Nephron progenitor cell (in vitro differentiated cells): Measurements from ENCODE around the gene RPH3AL.
"Not testable (repeated sequence)": the region's sequence is repeated elsewhere in the genome, so short reads cannot be mapped to it uniquely, and the experiment has no call there.

Experiments used
- DNase-seq: peaks from one replicate; pipeline ENCODE4 v3.0.0; 2021
- H3K27ac Mint-ChIP-seq: 2 replicates; pipeline ENCODE4 v1.8.0; 2021; ENCODE audit warnings: mild to moderate bottlenecking, moderate library complexity, mixed read lengths
- H3K27me3 Mint-ChIP-seq: 2 replicates; pipeline ENCODE4 v1.8.0; 2021; ENCODE audit warnings: mild to moderate bottlenecking, low read depth, mixed read lengths; ENCODE audit not compliant: poor library complexity
- H3K36me3 Mint-ChIP-seq: 2 replicates; pipeline ENCODE4 v1.8.0; 2021; ENCODE audit warnings: low read depth, mixed read lengths
- H3K4me1 Mint-ChIP-seq: 2 replicates; pipeline ENCODE4 v1.8.0; 2021; ENCODE audit warnings: mixed read lengths
- H3K4me3 Mint-ChIP-seq: 2 replicates; pipeline ENCODE4 v1.8.0; 2021; ENCODE audit warnings: mild to moderate bottlenecking, moderate library complexity, mixed read lengths
- H3K9me3 Mint-ChIP-seq: 2 replicates; pipeline ENCODE4 v1.8.0; 2021; ENCODE audit warnings: mild to moderate bottlenecking, moderate library complexity, mixed read lengths
- TF ChIP-seq, protein P1 (sequence below): fragments of 200-600 bp; sonication (generic); IDR thresholded peaks from 2 replicates; pipeline ENCODE4 v1.5.0; 2021; ENCODE audit warnings: antibody characterized with exemption

Gene RPH3AL

DNA sequence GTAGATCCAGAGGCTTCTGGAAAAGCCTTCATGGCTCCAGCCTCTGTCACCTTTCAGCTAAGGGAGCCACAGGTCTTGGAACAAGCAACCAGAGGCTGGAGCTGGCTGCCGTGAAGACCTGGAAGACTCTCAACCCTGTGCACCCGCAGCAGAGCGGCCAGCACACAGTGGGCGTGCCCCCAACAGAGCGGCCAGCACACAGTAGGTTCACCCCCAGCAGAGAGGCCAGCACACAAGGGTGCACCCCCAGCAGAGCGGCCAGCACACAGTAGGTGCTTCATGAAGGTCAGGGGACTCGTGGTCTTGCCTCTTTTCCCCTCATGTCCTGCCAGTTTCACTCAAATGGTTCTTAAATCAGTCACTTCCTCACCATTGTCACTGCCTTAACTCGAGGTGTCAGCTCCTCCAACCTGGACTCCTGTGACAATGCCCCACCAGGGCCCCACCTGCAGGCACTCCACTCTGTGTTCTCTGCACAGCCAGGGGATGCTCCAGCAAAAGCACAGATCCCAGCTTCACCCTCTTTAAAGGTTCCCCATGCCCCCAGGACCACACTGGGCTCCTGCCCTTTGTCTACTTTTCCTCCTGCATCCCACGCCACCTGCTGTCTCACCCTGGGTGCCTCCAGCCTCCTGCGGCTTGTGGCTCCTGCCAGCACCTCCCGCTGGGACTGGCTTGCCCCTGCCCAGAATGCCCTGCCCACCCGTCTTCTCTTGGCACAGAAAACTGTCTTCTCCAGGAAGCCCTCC, 128.7 kb downstream of the RPH3AL start:
- Mint-ChIP-seq H3K9me3 (no peaks in the 10 kb centered on the region), H3K27me3 (no peaks in the 10 kb centered on the region), H3K4me3 (no peak overlapping the region), H3K4me1 (peaks cover 17% of the 10 kb centered on the region), H3K27ac (peak overlapping the region; percentile 80), H3K36me3 (no peaks in the 10 kb centered on the region)
- TF ChIP-seq, protein P1, sequence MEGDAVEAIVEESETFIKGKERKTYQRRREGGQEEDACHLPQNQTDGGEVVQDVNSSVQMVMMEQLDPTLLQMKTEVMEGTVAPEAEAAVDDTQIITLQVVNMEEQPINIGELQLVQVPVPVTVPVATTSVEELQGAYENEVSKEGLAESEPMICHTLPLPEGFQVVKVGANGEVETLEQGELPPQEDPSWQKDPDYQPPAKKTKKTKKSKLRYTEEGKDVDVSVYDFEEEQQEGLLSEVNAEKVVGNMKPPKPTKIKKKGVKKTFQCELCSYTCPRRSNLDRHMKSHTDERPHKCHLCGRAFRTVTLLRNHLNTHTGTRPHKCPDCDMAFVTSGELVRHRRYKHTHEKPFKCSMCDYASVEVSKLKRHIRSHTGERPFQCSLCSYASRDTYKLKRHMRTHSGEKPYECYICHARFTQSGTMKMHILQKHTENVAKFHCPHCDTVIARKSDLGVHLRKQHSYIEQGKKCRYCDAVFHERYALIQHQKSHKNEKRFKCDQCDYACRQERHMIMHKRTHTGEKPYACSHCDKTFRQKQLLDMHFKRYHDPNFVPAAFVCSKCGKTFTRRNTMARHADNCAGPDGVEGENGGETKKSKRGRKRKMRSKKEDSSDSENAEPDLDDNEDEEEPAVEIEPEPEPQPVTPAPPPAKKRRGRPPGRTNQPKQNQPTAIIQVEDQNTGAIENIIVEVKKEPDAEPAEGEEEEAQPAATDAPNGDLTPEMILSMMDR: no peak
- no peak for DNase-seq

DNA sequence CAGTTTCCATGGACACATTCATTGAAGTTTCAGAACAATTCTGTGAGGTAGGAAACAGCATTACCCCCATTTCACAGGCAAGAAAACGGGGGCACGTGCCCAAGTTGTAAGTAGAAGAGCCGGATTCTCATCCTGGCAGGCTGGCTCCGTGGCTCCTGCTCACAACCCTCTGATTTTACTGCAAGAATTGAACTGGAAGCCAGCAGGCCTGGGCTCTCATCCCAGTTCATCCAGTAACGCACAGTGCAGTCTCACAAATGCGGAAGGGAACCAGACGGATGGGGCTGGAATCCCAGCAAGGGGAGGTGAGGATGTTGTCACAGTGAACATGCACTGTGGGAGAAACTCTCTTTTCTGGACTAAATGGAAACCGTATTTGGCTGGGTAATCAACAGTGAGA, 130.4 kb downstream of the RPH3AL start:
- DNase-seq: no peak
- Mint-ChIP-seq H3K4me3 (no peak overlapping the region), H3K27me3 (no peaks in the 10 kb centered on the region), H3K9me3 (no peaks in the 10 kb centered on the region), H3K36me3 (no peaks in the 10 kb centered on the region), H3K4me1 (peaks cover 8% of the 10 kb centered on the region), H3K27ac (no peak overlapping the region)
- TF ChIP-seq, protein P1: no peak

DNA sequence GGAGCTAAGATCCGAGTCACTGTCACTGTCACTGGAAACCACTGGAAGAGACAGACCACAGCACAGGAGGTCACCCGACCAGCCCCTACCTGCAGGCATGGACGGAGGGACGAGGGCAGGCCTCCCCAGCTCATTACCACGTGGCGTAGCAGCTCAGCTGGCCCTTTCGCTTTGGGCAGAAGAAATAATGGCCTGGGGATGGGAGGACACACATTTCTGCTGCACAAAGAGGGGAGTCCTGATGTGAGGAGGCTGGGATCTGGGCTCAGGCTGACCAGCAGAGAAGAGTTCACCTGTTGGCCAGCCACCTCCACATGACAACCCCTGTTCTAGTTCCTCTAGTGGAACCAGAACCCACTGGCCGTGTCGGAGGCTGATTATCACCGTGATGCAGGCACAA, 132.9 kb downstream of the RPH3AL start:
- Mint-ChIP-seq H3K4me1 (no peaks in the 10 kb centered on the region), H3K9me3 (no peaks in the 10 kb centered on the region), H3K4me3 (no peak overlapping the region), H3K27me3 (no peaks in the 10 kb centered on the region), H3K27ac (peak overlapping the region; percentile 36), H3K36me3 (no peaks in the 10 kb centered on the region)
- DNase-seq: no peak
- TF ChIP-seq, protein P1: no peak

DNA sequence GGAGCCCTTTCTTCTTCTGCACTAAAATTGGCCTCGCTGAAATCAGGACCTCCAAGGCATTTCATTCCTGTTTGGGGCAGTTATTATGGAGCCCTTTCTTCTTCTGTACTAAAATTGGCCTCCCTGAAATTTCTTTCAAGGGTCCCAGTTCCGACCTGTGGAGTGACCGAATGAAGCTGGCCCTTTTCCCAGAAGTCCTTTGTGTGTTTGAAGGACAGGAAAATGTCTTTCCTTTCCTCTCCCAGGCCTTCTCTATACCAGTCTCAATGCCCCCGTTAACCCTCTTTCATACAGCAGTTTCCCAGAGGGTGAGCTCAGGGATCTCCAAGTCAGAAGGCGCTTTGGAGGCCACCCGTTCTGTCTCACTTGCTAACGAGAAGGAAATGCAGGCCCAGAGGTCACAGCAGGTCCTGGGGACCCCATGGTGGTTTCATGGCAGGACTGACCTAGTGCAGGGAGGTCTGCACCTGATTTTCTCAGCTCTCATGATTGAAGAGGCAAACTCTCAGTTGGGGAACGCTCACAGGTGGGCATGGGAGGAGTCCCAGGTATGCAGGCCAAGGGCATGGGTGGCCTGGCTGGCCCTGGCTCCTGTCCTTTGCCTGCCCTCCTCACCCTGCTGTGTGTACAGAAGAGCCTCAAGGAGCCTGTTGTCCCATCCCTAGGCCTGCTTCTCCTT, 134.0 kb downstream of the RPH3AL start:
- no peaks in the 10 kb centered on the region for H3K9me3 Mint-ChIP-seq
- no peaks in the 10 kb centered on the region for H3K4me1 Mint-ChIP-seq
- H3K4me3 Mint-ChIP-seq: no peak overlapping the region
- DNase-seq: no peak
- TF ChIP-seq, protein P1: no peak
- H3K36me3 Mint-ChIP-seq: no peaks in the 10 kb centered on the region
- no peak overlapping the region for H3K27ac Mint-ChIP-seq
- H3K27me3 Mint-ChIP-seq: no peaks in the 10 kb centered on the region

DNA sequence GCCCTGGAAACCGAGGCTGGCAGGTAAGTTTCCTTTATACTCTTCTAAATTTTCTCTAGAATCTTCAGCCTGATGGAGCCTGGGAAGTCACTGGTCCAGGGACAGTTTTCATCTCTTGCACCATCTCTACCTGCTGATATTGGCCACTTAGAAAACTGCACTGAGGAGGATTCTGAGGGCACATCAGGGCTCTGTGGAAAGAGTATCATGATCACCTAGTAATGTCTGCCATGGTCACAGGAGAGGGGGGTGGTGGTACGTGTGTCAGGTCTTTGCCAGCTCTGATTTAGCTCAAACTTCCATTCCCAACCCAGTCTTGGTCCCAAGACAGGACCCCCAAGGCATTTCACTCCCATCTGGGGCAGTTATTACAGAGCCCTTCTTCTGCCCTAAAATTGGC, 136.0 kb downstream of the RPH3AL start:
- peaks cover 4% of the 10 kb centered on the region for H3K27me3 Mint-ChIP-seq
- no peaks in the 10 kb centered on the region for H3K9me3 Mint-ChIP-seq
- no peak overlapping the region for H3K4me3 Mint-ChIP-seq
- H3K36me3 Mint-ChIP-seq: peaks cover 6% of the 10 kb centered on the region
- no peak overlapping the region for H3K27ac Mint-ChIP-seq
- DNase-seq: no peak
- H3K4me1 Mint-ChIP-seq: no peaks in the 10 kb centered on the region
- TF ChIP-seq, protein P1: no peak

DNA sequence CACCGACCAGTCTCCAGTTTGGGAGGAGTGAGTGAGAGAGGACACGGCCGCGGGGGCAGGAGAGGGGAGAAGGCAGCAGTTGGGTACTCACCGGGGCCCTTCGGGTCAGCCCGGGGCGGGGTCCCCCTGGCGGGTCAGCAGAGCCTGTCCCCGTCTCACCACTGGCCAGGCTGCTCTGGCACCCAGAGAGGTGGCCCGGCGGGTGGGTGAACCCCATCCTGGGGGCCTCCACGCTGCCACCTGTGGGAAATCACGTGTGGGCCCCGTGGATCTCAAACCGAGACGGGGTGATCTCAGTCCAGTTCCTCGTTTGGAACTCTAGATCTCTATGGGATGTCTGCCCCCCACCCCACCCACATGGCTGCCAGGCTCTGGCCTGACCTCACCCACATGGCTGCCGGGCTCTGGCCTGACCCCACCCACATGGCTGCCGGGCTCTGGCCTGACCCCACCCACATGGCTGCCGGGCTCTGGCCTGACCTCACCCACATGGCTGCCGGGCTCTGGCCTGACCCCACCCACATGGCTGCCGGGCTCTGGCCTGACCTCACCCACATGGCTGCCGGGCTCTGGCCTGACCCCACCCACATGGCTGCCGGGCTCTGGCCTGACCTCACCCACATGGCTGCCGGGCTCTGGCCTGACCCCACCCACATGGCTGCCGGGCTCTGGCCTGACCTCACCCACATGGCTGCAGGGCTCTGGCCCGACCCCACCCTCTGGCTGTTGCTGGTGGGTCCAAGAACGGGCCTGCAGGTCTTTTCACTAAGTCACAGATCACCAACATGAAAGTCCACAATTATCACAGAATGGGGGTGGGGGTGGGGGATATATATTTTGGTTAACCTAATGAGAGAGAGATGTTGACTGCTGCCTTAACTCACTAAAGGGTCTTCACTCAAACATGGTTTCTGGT, 136.8 kb downstream of the RPH3AL start:
- not testable (repeated sequence) for H3K27ac Mint-ChIP-seq, H3K27me3 Mint-ChIP-seq, H3K9me3 Mint-ChIP-seq, H3K36me3 Mint-ChIP-seq, DNase-seq, H3K4me1 Mint-ChIP-seq, H3K4me3 Mint-ChIP-seq
